Endothelial cell (in vitro differentiated cells): ENCODE measurements around the gene LANCL2. TPM values are rescaled to one million over a fixed set of nuclear protein-coding genes. Genes with fewer than 3 reads are reported as not detected.

Source experiments
- DNase-seq: peaks from one replicate; pipeline ENCODE4 v3.0.0; 2021; ENCODE audit warnings: low spot score
- H3K27ac Mint-ChIP-seq: one replicate; pipeline ENCODE4 v1.8.0; 2021; ENCODE audit warnings: mixed read lengths, inconsistent platforms; ENCODE audit not compliant: unreplicated experiment
- H3K27me3 Mint-ChIP-seq: one replicate; pipeline ENCODE4 v1.8.0; 2021; ENCODE audit warnings: mild to moderate bottlenecking, moderate library complexity, mixed read lengths, inconsistent platforms; ENCODE audit not compliant: unreplicated experiment
- H3K36me3 Mint-ChIP-seq: one replicate; pipeline ENCODE4 v1.8.0; 2021; ENCODE audit warnings: mild to moderate bottlenecking, low read depth, mixed read lengths, inconsistent platforms; ENCODE audit not compliant: unreplicated experiment
- H3K4me1 Mint-ChIP-seq: one replicate; pipeline ENCODE4 v1.8.0; 2021; ENCODE audit warnings: mild to moderate bottlenecking, mixed read lengths, inconsistent platforms; ENCODE audit not compliant: unreplicated experiment
- H3K4me3 Mint-ChIP-seq: one replicate; pipeline ENCODE4 v1.8.0; 2021; ENCODE audit warnings: mild to moderate bottlenecking, mixed read lengths, inconsistent platforms; ENCODE audit not compliant: unreplicated experiment
- H3K9me3 Mint-ChIP-seq: one replicate; pipeline ENCODE4 v1.8.0; 2021; ENCODE audit warnings: mixed read lengths, inconsistent platforms; ENCODE audit not compliant: unreplicated experiment
- total RNA-seq: library from RNA; stranded (reverse); fragmentation: NEBNext Ultra II Directional; extraction: Animal tissue kit (Norgen Biotek cat#: 25700); gene quantifications from one replicate; pipeline ENCODE4 v1.2.1, GENCODE V29; 2021; ENCODE audit not compliant: unreplicated experiment
- TF ChIP-seq, protein P1 (sequence below): fragments of 200-600 bp; sonication (generic); IDR thresholded peaks from one replicate; pipeline ENCODE4 v1.5.0; 2021; ENCODE audit warnings: antibody characterized with exemption; ENCODE audit not compliant: unreplicated experiment

LANCL2 gene
- total RNA-seq, 1 donor from 2014 or later = 14.8 TPM

- Mint-ChIP-seq H3K27me3 (peaks cover 2% of the 10 kb centered on the region), H3K4me3 (peak overlapping the region; percentile 63), H3K9me3 (peaks cover 3% of the 10 kb centered on the region), H3K27ac (no peak overlapping the region), H3K36me3 (peaks cover 23% of the 10 kb centered on the region), H3K4me1 (no peaks in the 10 kb centered on the region)
- DNase-seq = no peak
- TF ChIP-seq, protein P1, sequence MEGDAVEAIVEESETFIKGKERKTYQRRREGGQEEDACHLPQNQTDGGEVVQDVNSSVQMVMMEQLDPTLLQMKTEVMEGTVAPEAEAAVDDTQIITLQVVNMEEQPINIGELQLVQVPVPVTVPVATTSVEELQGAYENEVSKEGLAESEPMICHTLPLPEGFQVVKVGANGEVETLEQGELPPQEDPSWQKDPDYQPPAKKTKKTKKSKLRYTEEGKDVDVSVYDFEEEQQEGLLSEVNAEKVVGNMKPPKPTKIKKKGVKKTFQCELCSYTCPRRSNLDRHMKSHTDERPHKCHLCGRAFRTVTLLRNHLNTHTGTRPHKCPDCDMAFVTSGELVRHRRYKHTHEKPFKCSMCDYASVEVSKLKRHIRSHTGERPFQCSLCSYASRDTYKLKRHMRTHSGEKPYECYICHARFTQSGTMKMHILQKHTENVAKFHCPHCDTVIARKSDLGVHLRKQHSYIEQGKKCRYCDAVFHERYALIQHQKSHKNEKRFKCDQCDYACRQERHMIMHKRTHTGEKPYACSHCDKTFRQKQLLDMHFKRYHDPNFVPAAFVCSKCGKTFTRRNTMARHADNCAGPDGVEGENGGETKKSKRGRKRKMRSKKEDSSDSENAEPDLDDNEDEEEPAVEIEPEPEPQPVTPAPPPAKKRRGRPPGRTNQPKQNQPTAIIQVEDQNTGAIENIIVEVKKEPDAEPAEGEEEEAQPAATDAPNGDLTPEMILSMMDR = no peak
Observed at GRCh38 chr7:55405856-55406541, 40.9 kb downstream of the LANCL2 start.

DNA sequence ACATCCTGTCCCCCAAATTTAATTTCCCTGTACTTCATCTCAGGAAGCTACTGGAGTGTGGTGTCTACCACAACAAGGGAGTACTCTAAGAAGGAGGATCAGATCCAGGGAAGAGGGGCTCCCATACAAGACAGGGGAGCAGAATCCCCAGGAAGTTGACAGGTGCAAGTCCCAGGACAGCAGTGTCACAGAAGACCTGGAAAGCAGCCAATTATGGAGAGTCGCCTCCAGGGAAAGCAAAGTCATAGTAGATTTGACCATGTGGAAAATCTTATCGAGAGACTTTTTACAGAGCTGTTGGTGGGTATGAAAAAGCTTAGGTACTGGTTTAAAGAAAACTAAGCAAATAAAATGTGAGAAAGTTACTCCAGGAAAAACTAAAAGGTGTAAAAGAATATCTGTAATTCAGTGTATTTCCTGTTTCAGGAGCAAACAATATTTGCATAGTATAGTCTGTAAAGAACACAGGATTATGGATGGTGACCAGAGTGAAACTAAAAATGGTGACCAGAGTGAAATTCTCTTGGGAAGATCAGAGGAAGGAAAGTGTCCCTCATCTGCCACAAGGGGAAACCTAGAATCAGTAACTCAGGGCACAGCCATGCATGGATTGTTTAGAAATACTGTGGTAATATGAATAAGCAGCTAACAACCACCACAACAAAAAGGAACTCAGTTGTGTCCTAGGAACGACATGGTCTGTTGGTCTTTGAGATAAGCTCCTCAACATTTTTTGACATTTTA, 44.5 kb downstream of the LANCL2 start:
- TF ChIP-seq, protein P1 = peak; percentile 12
- H3K36me3 Mint-ChIP-seq = peaks cover 9% of the 10 kb centered on the region
- DNase-seq = no peak
- H3K27ac Mint-ChIP-seq = no peak overlapping the region
- H3K4me3 Mint-ChIP-seq = no peak overlapping the region
- no peaks in the 10 kb centered on the region for H3K27me3 Mint-ChIP-seq
- H3K4me1 Mint-ChIP-seq = no peaks in the 10 kb centered on the region
- H3K9me3 Mint-ChIP-seq = no peaks in the 10 kb centered on the region

GRCh38 chr7:55410667-55411239, 45.6 kb downstream of the LANCL2 start:
- Mint-ChIP-seq H3K4me1 (no peaks in the 10 kb centered on the region), H3K4me3 (no peak overlapping the region), H3K9me3 (no peaks in the 10 kb centered on the region), H3K27me3 (no peaks in the 10 kb centered on the region), H3K36me3 (peaks cover 7% of the 10 kb centered on the region), H3K27ac (no peak overlapping the region)
- DNase-seq = no peak
- TF ChIP-seq, protein P1 = no peak

- no peak for DNase-seq
- no peak overlapping the region for H3K4me3 Mint-ChIP-seq
- no peak overlapping the region for H3K27ac Mint-ChIP-seq
- H3K27me3 Mint-ChIP-seq = no peaks in the 10 kb centered on the region
- no peaks in the 10 kb centered on the region for H3K9me3 Mint-ChIP-seq
- H3K4me1 Mint-ChIP-seq = no peaks in the 10 kb centered on the region
- no peaks in the 10 kb centered on the region for H3K36me3 Mint-ChIP-seq
- TF ChIP-seq, protein P1 = no peak
Observed at GRCh38 chr7:55411844-55412243, 46.7 kb downstream of the LANCL2 start.

- H3K4me3 Mint-ChIP-seq = no peak overlapping the region
- H3K36me3 Mint-ChIP-seq = no peaks in the 10 kb centered on the region
- no peaks in the 10 kb centered on the region for H3K27me3 Mint-ChIP-seq
- H3K4me1 Mint-ChIP-seq = no peaks in the 10 kb centered on the region
- TF ChIP-seq, protein P1 = no peak
- no peak overlapping the region for H3K27ac Mint-ChIP-seq
- DNase-seq = no peak
- no peaks in the 10 kb centered on the region for H3K9me3 Mint-ChIP-seq
Observed at GRCh38 chr7:55413442-55413841, 48.3 kb downstream of the LANCL2 start.
